ENCODE measurements around the gene FCER1G.

DNA sequence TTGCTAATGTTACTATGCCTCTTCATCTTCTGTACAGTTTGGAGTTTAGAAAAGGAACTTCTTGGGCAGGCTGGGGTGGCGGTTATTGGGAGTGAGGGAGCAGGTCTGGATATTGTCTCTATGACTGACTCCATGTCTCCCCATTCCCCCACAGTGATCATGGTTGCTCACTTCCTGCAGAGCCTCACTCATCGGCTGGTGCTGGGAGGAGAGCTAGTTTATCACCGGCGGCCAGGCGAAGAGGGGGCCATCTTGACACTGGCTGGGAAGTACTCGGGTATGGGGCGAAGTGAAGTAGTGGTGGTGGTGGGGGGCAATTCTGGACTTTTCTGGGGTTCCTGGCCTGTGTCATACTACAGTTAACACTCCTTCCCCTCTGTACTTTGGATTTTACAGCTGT lies 12.9 kb downstream of the FCER1G start:
- TF ChIP-seq, protein P1, sequence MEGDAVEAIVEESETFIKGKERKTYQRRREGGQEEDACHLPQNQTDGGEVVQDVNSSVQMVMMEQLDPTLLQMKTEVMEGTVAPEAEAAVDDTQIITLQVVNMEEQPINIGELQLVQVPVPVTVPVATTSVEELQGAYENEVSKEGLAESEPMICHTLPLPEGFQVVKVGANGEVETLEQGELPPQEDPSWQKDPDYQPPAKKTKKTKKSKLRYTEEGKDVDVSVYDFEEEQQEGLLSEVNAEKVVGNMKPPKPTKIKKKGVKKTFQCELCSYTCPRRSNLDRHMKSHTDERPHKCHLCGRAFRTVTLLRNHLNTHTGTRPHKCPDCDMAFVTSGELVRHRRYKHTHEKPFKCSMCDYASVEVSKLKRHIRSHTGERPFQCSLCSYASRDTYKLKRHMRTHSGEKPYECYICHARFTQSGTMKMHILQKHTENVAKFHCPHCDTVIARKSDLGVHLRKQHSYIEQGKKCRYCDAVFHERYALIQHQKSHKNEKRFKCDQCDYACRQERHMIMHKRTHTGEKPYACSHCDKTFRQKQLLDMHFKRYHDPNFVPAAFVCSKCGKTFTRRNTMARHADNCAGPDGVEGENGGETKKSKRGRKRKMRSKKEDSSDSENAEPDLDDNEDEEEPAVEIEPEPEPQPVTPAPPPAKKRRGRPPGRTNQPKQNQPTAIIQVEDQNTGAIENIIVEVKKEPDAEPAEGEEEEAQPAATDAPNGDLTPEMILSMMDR (IDR thresholded peaks at IDR 0.05; ENCODE audit: control extremely low read depth in 1 of 3, insufficient read depth in 1 of 3, low read depth in 1 of 3, low read length in 3 of 3): no peak
- TF ChIP-seq ASH2L (IDR thresholded peaks at IDR 0.05; ENCODE audit: low read length) (no peak), EZH2 (IDR thresholded peaks at IDR 0.05; ENCODE audit: low read depth, low read length, severe bottlenecking) (no peak), YY1 (IDR thresholded peaks at IDR 0.05; ENCODE audit: low read depth, low read length) (no peak), JUND (IDR thresholded peaks at IDR 0.05; ENCODE audit: low read length) (no peak)
